HepG2 (cell line): Measurements from ENCODE around the gene ZFYVE28. TPM values are rescaled to one million over a fixed set of nuclear protein-coding genes. Genes with fewer than 3 reads are reported as not detected.

Experiments used
- ATF7-NPFF ChIP-seq: sonication (generic); formaldehyde crosslinking; IDR thresholded peaks from 2 replicates; pipeline ENCODE4 v1.8.1; 2023; ENCODE audit warnings: mild to moderate bottlenecking, low read depth, missing genetic modification reagents, moderate library complexity
- DNMT1 ChIP-seq: sonication (generic); formaldehyde crosslinking; IDR thresholded peaks from 2 replicates; pipeline ENCODE4 v1.5.1; 2020; ENCODE audit warnings: mild to moderate bottlenecking, missing genetic modification reagents
- ISL2 ChIP-seq: sonication (generic); formaldehyde crosslinking; IDR thresholded peaks from 2 replicates; pipeline ENCODE4 v1.5.0; 2020; ENCODE audit warnings: missing genetic modification reagents
- MXD4 ChIP-seq: IDR thresholded peaks from 2 replicates; pipeline ENCODE4 v1.6.1; 2016; ENCODE audit warnings: mild to moderate bottlenecking, missing biosample characterization, missing genetic modification reagents
- NR3C1 ChIP-seq: sonication (generic); formaldehyde crosslinking; IDR thresholded peaks from 2 replicates; pipeline ENCODE4 v1.4.0; 2020; ENCODE audit warnings: missing genetic modification reagents
- SALL1 ChIP-seq: sonication (generic); formaldehyde crosslinking; IDR thresholded peaks from 2 replicates; pipeline ENCODE4 v1.8.0; 2022; ENCODE audit warnings: mild to moderate bottlenecking, missing genetic modification reagents
- SMC3 ChIP-seq: IDR thresholded peaks from 2 replicates; pipeline ENCODE4 v1.6.1; 2011; ENCODE audit warnings: low read length, improper control_type of control experiment
- SOX6 ChIP-seq, 2 experiments: fragments of 450-650 bp in 1 of 2; sonication (generic) in 1 of 2; formaldehyde crosslinking in 1 of 2; IDR thresholded peaks; 2 replicates each; pipeline versions ENCODE4 v1.4.0 to v1.6.1; 2017 to 2020; ENCODE audit warnings: antibody characterized with exemption in 1 of 2, mild to moderate bottlenecking in 1 of 2, missing genetic modification reagents in 1 of 2
- SP140L ChIP-seq: sonication (generic); formaldehyde crosslinking; IDR thresholded peaks from 2 replicates; pipeline ENCODE4 v1.4.0; 2020; ENCODE audit warnings: missing genetic modification reagents, borderline replicate concordance
- SYNCRIP ChIP-seq: fragments of 200-400 bp; formaldehyde crosslinking; IDR thresholded peaks from 2 replicates; pipeline ENCODE4 v1.6.1; 2018; ENCODE audit warnings: mild to moderate bottlenecking, low read depth, low read length; ENCODE audit not compliant: insufficient read depth
- TEAD3 ChIP-seq: optimal IDR thresholded peaks from 2 replicates; pipeline ENCODE3; 2016; ENCODE audit warnings: borderline replicate concordance
- ZBTB14 ChIP-seq: sonication (generic); formaldehyde crosslinking; IDR thresholded peaks from 2 replicates; pipeline ENCODE4 v1.4.0; 2020; ENCODE audit warnings: missing genetic modification reagents
- ZBTB33 ChIP-seq: sonication (generic); formaldehyde crosslinking; IDR thresholded peaks from 2 replicates; pipeline ENCODE4 v1.4.0; 2020; ENCODE audit warnings: missing genetic modification reagents
- ZBTB42 ChIP-seq: sonication (generic); formaldehyde crosslinking; IDR thresholded peaks from 2 replicates; pipeline ENCODE4 v1.5.0; 2020; ENCODE audit warnings: mild to moderate bottlenecking, missing genetic modification reagents
- ZC3H4 ChIP-seq: sonication (generic); formaldehyde crosslinking; IDR thresholded peaks from 2 replicates; pipeline ENCODE4 v1.4.0; 2020; ENCODE audit warnings: missing genetic modification reagents, borderline replicate concordance
- ZMYM3 ChIP-seq: sonication (generic); formaldehyde crosslinking; IDR thresholded peaks from 2 replicates; pipeline ENCODE4 v1.5.1; 2020; ENCODE audit warnings: mild to moderate bottlenecking, missing genetic modification reagents
- ZNF281 ChIP-seq: sonication (generic); formaldehyde crosslinking; IDR thresholded peaks from 2 replicates; pipeline ENCODE4 v1.4.0; 2020; ENCODE audit warnings: missing genetic modification reagents, borderline replicate concordance
- ZNF564 ChIP-seq: sonication (generic); formaldehyde crosslinking; IDR thresholded peaks from 2 replicates; pipeline ENCODE4 v1.8.1; 2023; ENCODE audit warnings: mild to moderate bottlenecking, missing genetic modification reagents
- ZNF644 ChIP-seq: IDR thresholded peaks from 2 replicates; pipeline ENCODE4 v1.6.1; 2016; ENCODE audit warnings: low read depth
- ZNF75D ChIP-seq: sonication (generic); formaldehyde crosslinking; IDR thresholded peaks from 2 replicates; pipeline ENCODE4 v1.8.1; 2023; ENCODE audit warnings: missing genetic modification reagents, mild to moderate bottlenecking, borderline replicate concordance
- ZNF772 ChIP-seq: sonication (generic); formaldehyde crosslinking; IDR thresholded peaks from 2 replicates; pipeline ENCODE4 v1.5.0; 2020; ENCODE audit warnings: mild to moderate bottlenecking, missing genetic modification reagents
- ZNF777 ChIP-seq: sonication (generic); formaldehyde crosslinking; IDR thresholded peaks from 2 replicates; pipeline ENCODE4 v1.4.0; 2020; ENCODE audit warnings: missing genetic modification reagents
- polyA plus RNA-seq, 8 experiments: library from polyadenylated mRNA; depleted of rRNA in 3 of 8; stranded (reverse) in 7 of 8; unstranded in 1 of 8; fragments of >200 nt; fragmentation: Illumina TruSeq in 4 of 8; extraction: Trizol in 4 of 8; gene quantifications; 2 replicates each; pipeline versions ENCODE4 v1.2.1 to v1.2.3, GENCODE V29; 2011 to 2016; ENCODE audit warnings: low read depth in 4 of 8, missing spikeins in 1 of 8, mixed read lengths in 1 of 8; ENCODE audit not compliant: insufficient read depth in 1 of 8
- total RNA-seq, 5 experiments: library from RNA; depleted of rRNA; stranded (reverse); fragments of >200 nt; fragmentation: Illumina TruSeq; extraction: Trizol; gene quantifications; 2 replicates each; pipeline ENCODE4 v1.2.3, GENCODE V29; 2016; ENCODE audit warnings: low read depth in 1 of 5
- TF ChIP-seq, protein P1 (sequence below): sonication (generic); formaldehyde crosslinking; IDR thresholded peaks from 2 replicates; pipeline ENCODE4 v1.9.0; 2021; ENCODE audit warnings: missing genetic modification reagents, mild to moderate bottlenecking, borderline replicate concordance

Gene ZFYVE28
- total and polyA plus RNA-seq, 2 of the 13 experiments (the other 11 are each of a cell fraction or from before 2014, with no cell fraction given) = 0.12 to 0.22 TPM

DNA sequence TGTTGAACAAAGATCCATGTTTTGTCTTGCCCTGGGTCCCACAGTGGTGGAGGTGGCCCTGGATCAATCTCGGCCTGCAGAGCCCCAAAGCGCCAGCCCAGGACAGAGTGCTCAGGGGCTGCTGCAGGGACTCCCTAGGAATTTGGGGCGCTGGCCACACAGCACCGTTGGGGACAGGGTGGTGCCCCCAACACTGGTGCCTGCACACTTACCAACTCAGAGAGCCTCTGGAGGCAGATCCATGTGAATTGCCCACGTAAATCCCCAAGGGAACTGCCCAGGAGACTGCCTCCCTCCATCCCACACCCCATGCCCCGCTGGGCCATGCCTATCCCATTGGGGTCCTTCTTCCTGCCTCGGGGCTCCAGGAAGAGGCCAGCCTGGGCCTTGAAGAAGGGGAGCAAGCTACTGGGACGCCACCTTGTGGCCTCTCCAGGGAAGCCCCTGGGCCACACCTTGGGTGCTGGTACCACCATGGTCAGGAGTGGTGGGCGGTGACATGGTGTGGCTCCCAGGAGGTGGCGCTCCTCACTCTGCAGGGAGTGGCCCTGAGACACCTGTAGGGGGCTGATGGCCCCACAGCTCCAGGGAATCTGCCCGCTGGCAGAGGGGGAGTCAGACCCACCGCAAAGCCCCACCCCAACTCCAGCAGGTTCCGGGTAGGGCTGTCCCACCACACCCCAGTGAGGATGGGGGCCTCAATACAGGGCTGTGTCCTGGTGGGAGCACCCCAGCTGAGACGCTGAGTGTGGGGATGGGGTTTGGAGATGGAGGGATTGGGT, 23.1 kb upstream of the ZFYVE28 start (continued):
- TF ChIP-seq, protein P1, sequence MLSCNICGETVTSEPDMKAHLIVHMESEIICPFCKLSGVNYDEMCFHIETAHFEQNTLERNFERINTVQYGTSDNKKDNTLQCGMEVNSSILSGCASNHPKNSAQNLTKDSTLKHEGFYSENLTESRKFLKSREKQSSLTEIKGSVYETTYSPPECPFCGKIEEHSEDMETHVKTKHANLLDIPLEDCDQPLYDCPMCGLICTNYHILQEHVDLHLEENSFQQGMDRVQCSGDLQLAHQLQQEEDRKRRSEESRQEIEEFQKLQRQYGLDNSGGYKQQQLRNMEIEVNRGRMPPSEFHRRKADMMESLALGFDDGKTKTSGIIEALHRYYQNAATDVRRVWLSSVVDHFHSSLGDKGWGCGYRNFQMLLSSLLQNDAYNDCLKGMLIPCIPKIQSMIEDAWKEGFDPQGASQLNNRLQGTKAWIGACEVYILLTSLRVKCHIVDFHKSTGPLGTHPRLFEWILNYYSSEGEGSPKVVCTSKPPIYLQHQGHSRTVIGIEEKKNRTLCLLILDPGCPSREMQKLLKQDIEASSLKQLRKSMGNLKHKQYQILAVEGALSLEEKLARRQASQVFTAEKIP = no peak
- TF ChIP-seq NR3C1 = no peak
- no peak for TF ChIP-seq SP140L
- no peak for TF ChIP-seq ZC3H4 (CRISPR knock-in tag)
- no peak for TF ChIP-seq SYNCRIP
- no peak for TF ChIP-seq SOX6 (IDR thresholded peaks at IDR 0.05)
- TF ChIP-seq SOX6 (CRISPR knock-in tag; IDR thresholded peaks at IDR 0.05) = peak; percentile 69
- TF ChIP-seq ZNF75D = no peak
- no peak for TF ChIP-seq ZBTB42
- TF ChIP-seq ATF7-NPFF (CRISPR knock-in tag) = peak; percentile 46; the same call in 1 of the 2 replicates
- peak; percentile 54; the same call in 1 of the 2 replicates for TF ChIP-seq ZNF772 (CRISPR knock-in tag)
- peak; percentile 76 for TF ChIP-seq SALL1 (CRISPR knock-in tag)
- TF ChIP-seq ZNF644 (CRISPR knock-in tag) = peak; percentile 54; the same call in 1 of the 2 replicates
- no peak for TF ChIP-seq ZNF777 (CRISPR knock-in tag)
- peak; percentile 40; the same call in 1 of the 2 replicates for TF ChIP-seq ZMYM3
- no peak for TF ChIP-seq ZBTB14 (CRISPR knock-in tag)
- TF ChIP-seq ZNF281 (CRISPR knock-in tag) = no peak; the same call in 1 of the 2 replicates
- TF ChIP-seq DNMT1 = no peak
- 0 out of 2 replicates have a peak, but pooled peaks have one; percentile 18 for TF ChIP-seq ISL2 (CRISPR knock-in tag)
- peak; percentile 80 for TF ChIP-seq ZBTB33 (CRISPR knock-in tag)
- TF ChIP-seq ZNF564 (CRISPR knock-in tag) = no peak
- TF ChIP-seq MXD4 = no peak
- TF ChIP-seq TEAD3 = peak; percentile 70
- TF ChIP-seq SMC3 = peak; percentile 52
